HG03097 (cell line): ENCODE data around the gene TCEA3.
"Not testable (repeated sequence)": the region's sequence is repeated elsewhere in the genome, so short reads cannot be mapped to it uniquely, and the experiment has no call there.

ENCODE experiments used
- ATAC-seq: cut with Tn5 transposase; IDR thresholded peaks from one replicate; pipeline ENCODE4 v1.9.1; 2021; ENCODE audit not compliant: unreplicated experiment, low FRiP score

TCEA3 gene

DNA sequence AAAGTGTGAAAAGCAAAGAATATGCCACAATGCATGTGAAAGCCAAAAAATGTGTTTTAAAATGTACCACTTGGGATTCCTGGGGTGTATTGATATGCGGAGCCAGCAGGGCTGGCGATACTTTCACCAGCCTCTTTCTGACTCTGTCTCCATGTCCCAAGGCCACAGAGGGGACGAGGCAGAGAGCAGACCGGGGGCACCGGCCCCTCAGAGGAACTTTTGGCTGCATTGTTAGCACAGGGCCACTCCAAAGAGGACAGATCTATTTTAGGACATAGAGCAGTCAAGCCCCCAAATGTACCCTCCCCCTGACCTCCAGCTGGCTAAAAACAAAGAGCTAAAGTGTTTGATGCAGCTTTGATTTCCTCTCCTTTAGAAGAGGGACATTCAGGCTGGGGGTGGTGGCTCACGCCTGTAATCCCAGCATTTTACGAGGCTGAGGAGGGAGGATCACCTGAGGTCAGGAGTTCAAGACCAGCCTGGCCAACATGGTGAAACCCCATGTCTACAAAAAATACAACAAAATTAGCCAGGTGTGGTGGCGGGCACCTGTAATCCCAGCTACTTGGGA lies 29.3 kb downstream of the TCEA3 start:
- ATAC-seq = no peak

DNA sequence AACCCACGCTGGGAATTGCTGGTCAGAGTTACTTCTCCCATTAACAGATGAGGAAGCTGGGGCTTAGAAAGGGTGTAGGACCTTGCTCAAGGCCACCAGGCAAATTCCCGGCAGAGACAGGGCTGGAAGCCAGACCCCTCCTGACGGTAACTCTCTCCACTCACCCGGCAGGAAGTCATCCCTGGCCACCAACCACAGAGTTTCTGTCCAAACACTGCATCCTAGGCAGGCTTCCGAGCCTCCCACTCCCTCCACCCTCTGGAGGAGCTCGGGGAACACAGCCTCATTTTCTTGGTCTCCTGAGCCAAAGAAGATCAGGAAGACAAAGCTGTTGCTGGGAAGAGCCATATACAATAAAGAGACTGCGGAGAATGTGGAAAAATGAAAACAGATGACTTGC lies 29.9 kb downstream of the TCEA3 start:
- ATAC-seq = no peak

DNA sequence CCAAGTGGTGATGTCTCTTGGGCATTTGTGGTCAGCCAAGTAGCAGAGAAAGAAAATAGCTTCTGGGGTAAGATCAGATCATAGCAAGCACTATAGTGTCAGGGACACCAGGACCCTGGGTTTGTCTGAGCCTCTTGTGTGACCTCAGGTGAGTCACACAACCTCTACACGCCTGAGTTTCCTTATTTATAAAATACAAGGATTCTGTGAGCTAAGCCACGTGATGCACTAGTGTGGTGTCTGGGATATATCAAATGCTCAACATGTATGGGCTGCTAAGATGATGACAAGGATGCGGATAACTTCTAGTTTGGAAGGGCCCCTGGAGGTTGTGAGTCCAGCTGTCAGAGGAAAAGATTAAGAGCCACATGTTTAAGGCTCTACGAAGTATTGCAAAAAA lies 30.4 kb downstream of the TCEA3 start:
- ATAC-seq = no peak

DNA sequence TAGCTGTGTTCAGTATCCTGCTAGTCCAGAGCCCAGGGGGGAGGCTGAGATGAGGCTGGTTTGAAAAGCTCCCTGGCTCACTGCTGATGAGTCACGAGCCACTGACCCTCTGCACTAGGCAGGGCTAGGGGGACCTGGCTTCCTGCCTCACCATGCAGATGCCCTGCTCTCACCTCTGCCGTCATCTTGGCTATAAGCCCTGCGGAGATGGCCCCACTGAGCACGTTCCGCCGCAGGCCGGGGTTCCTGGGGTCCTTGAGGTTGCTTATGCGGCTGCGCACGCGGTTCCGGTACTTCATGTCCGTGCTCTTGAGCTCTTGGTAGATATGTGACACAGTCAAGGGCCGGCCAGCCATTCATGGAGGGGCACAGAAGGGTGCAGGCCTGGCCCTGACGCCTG lies 30.8 kb downstream of the TCEA3 start:
- ATAC-seq = no peak

DNA sequence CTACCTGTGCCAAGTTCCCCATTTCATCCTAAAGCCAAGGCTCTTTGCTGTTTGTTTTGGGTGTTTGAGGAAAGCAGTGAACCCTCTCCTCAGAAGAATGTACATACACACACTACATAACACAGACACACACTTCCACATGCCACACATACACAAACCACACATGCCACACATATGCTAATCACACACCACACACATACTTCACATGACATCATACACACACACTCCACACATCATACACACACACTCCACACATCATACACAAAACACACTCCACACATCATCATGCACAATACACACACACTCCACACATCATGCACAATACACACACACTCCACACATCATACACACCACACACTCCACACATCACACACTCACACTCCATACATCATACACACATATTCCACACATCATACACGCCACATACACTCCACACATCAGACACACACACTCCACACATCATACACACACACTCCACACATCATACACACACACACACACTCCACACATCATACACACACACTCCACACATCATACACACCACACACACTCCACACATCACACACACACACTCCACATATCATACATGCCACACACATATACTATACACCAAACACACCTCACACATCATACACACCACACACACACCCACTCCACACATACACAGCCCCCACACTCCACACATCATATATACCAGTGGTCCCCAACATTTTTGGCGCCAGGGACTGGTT lies 32.3 kb downstream of the TCEA3 start:
- ATAC-seq = no peak

DNA sequence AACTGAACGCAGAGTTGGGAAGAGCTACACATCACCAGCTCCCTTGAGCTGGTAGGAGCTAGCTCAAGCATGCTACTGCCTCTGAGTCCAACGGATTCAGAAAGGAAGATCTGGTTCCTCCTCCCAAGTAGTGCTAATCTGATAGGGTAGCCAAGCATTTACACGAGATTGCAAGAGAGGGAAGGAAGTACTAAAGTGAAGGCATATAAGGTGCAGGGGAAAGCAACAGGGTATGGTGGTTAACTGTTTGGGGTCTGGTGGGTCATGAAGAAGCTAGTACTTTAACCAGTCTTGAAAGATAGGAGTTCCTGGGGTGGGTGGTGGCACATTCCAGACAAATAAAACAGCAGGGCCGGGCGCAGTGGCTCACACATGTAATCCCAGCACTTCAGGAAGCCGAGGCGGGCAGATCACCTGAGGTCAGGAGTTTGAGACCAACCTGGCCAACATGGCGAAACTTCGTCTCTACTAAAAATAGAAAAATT lies 34.7 kb downstream of the TCEA3 start:
- no peak for ATAC-seq

DNA sequence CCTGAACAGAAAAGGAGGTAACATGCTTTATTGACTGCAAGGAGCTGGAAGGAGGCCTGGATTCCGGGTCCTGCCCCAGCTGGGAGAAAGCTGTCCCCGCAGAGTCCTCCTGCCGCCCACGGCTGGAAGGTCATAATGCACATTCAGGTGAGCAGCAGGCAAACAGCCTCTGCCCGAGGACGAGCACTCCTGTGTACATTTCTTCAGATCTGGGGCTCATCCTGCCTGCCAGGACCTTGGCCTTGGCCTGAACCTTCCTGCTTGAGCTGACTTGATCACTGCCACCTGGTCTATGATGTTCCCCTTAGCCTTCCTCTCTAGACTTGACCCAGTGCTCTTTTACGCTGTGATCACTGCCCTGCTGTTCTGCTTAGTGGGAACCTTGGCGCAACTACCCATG lies 37.1 kb downstream of the TCEA3 start:
- no peak for ATAC-seq

DNA sequence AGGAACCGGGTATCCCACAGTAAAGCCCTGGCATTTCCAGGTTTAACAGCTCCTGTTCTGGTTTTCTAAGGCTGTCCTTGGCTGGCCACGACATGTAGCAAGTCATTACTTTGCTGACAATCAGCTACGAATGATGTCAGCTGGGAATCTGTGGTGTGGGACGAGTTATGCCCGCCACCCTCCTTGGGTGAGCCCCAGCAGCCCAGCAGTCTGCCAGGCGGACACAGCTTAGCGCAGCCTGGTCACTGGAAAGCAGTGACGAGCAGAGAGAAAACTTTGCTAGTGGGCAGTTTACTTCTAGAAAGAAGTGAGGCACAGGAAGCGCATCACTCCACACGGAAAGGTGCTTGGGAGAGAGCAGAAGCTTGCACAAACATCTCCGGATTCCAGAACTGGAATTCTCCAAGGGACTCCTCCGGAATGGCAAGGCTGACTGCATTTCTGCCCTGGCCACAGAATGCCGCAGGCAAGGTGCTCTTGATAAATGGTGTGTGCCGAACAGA lies 39.4 kb downstream of the TCEA3 start:
- ATAC-seq = no peak

DNA sequence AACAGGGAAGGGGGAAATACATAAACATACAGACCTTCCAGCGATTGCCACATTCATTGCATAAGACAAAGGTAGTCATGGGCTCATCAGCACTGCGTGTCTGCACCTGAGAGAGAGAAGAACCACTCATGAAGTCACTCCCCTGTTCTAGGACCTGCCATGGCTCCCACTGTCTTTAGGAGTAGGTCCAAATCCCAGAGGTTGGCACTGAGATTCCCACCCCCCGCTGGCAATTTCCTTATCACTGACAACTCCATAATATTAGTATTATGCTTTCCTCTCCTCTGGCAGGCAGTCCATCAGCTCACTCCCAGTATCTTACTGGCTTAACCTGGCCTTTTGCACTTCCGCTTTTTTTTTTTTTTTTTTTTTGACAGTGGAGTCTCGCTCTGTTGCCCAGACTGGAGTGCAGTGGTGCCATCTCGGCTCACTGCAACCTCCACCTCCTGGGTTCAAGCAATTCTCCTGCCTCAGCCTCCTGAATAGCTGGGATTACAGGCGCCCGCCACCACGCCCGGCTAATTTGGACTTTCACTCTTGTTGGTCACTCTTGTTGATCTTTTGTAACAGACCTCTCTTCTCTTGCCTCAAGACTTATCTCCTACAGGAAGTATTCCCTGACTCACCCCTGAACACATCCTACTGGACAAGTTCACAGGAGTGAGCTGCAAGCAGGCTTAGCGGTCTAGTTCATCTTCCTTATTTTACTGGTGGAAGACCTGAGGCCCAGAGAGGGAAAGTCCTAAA lies 40.1 kb downstream of the TCEA3 start:
- no peak for ATAC-seq

DNA sequence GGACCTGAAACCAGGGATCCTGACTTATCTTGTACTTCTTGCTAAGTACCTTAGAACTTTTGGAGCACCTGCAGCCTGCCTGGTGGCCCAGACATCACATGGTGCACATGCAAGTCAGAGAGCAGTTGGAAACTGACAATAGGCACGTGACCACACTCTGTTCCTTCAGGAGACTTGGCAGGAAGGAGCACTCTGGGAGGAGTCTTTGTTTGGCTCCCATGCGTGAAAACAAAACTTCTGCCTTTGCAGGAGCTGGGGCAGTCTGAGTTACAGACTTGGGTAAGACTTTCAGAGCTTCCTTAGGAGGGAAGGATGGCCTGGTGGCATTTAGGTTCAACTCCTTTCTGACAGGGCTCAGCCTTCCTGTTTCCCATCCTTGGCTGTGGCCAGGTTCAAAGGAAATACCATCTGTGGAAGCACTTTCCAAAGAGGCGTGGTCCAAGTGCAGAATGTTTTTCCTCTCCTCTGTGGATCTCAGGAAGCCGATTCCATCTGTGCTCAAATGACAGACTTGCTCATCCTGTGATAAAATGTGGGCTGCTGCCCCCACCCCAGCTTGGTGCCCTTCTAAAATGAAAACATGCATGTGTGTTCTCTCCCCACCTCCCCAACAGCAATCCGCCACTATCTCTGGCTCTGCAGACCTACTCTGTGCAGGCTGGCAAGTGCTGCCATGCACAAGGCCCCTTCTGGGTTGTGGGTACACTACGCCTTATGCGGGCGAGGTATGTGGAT lies 40.8 kb downstream of the TCEA3 start:
- ATAC-seq = no peak

DNA sequence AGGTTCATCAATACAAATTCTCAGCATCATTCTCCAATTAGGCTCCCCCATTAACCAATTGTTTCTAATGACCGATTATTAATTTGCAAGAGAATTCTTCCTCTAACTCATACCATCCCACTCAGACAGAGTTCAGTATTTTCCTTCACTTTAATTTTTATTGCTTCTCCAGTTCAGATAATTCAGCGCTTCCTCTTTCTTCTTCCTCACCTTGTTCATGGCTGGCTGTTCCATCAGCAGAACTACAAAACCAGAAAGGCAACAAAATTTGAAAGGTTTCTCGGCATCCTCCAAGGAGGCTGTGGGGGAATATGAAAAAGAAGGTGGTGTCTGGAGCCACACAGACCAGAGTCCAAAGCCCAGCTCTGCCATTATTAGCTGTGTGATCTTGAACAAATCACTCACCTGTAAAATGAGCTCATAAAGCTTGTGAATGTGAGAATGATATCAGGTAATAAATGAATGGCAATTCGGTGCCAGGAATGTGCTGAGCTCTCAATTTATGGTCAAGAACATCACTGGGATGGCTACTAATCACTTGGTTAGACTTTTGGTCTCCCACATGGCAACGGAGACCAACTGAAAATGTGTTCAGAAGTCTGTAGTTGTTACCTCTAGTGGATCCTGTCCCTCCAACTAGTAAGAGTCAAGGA lies 43.2 kb downstream of the TCEA3 start:
- ATAC-seq = no peak

DNA sequence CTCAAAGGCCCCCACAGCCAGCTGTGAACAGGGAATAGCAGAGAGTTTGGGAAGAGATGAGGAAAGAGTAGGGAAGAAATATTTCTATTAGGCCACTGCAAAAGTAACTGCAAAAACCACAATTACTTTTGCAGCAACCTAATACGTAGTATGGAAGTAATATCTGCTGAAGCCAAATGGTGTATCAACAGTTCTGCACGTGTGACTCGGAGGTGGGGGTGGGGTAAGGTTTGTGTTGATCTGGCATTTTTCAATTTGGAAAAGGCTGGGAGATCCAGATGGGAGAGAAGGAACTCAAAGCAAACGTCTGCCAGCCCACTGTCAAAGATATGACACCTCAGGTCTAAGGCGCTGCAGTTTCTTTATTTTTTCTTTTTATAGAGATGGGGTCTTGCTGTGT lies 43.8 kb downstream of the TCEA3 start:
- ATAC-seq = no peak

DNA sequence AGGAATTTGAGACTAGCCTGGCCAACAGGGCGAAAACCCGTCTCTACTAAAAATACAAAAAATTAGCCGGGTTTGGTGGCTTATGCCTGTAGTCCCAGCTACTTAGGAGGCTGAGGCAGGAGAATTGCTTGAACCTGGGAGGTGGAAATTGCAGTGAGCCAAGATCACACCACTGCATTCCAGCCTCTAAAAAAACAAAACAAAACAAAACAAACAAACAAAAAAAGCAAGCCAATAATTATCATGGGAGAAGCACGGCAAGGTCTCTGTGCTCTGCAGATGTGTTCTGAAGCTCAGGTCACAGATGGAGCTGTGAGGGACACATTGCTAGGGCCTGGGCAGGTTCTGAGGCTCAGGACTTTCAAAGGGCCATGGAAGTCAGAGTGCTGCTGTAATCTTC lies 44.3 kb downstream of the TCEA3 start:
- not testable (repeated sequence) for ATAC-seq

DNA sequence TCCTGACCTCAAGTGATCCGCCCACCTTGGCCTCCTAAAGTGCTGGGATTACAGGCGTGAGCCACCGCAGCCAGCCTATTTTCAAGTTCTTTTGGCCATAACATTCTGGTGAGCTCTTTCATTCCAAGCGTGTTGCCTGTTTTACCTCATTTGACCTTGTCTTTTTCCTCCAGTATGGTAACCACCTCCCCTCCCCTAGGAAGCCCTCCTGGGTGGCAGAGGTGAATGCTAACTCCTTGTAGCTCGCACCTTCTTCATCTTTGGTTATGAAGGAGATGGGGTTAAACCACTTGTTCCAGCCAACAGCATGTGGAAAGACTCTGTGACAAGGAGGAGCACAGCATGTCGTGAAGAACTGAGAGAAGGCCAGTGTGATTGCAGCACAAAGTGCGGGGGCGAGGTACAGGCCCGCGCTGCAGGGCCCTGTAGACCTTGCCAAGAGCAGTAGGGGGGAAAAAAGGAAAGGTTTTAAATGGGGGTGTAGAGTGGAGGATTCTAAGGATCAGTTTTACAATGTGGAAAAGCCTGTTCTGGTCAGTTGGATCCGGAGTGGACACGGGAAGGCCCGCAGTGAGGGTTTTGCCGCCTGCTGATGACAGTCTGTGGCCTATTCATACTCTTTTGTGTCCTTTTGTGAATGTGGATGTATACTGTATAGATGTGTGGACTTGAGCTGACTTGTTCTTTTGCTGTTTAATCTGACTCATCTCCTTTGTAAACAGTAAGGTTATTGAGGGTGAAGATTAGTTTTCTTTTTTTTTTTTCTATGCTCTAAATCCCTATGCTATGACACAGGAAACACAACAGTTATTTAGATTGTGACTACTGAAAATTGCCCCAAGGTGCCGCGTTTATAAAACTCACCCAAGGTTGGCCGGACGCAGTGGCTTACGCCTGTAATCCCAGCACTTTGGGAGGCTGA lies 47.4 kb downstream of the TCEA3 start:
- ATAC-seq = no peak

DNA sequence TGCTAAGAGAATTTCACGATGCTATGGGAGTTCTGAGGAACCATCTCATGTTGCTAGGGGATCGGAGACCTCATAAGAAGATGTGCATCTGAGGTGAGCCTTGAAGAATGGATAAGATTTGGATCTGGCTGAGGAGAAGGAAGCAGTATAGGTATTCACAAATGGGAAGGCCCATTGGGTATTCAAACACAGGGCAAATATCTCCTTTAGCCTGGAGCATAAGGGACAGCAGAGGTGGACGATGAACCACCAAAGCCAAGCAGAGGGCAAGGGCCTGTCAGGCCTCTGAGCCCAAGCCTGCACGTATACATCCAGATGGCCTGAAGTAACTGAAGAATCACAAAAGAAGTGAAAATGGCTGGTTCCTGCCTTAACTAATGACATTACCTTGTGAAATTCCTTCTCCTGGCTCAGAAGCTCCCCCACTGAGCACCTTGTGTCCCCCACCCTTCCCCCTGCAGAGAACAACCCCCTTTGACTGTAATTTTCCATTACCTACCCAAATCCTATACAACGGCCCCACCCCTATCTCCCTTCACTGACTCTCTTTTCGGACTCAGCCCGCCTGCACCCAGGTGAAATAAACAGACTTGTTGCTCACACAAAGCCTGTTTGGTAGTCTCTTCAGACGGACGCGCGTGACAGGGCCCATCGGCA lies 50.3 kb downstream of the TCEA3 start:
- not testable (repeated sequence) for ATAC-seq

DNA sequence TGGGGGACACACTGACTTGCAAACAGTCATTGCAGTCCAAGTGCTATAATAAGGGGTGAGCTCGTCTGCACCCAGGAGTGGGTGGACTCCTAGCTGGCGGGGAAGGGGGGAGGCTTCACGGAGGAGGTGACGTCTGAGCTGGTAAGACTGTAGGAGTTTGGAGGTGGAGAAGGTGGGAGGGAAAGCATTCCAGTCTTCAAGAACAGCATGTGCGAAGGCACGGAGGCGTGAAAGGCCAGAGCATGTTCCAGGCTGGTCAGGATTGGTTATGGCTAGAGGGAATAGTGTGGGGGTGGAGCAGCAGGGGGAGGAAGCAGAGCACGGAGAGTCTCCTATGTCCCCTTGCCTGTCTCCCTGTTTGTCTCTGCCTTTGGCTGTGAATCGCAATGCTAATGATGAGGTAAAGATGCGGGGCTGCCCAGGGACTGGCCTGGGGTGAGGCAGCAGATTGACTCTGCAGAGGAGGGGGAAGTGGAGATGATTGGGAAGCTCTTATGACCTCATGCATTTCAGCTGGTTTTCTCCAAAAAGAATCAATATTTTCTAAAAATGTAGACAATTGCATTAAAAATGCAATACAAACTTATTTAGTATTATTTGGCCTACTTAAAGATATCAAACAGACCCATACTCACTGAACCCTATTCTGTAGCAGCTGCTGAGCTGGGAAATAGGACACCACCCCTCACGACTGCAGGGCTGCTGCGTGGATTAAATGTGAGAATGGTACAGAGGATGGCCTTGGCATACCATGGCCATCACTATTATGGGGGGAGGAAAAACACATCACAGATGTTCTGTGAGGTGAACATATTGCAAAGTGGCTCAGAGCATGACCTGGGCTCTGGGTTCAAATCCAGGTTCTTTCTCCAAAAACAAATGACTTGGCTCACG lies 52.3 kb downstream of the TCEA3 start:
- ATAC-seq = no peak

DNA sequence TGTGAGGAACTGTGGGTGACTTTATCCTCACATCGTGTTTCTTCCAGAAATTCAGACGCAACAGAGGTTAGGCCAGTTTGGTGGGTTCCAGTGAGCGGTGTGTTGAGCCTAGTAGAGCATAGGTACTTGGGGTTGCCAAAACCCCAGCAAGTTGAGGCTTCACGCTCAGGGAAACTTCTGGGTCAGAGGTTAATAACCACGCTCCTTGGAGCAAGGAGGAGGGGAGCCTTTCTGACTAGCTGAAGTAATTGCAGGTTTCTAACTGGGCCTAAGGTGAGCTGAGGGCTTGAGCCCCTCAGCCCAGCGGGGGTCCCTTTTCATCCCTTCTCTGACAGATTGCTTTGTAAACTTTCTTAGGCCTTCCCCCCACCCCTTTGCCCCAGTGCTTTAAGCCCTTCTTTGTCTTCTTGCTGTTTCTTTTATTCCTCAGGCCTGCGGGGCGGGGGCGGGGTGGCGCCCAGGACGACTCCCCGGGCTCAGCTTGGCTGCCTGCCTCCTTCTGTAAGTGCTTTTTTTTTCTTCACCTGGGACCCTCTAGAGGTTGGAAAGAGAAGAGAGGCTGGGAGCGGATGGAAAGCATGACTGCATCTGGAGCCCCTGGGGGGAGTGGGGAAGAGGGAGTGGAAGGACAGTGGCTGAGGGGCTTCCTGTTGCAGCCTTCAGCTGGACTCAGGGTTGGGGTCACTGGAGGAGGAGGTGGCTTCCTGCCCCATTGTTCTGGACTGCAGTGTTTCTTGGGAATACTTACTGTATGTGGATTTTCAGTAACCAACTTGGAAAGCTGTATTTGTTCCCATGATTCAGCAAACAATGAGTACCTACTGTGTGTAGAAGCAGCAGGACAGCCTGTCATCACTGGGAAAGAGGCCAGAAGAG lies 53.6 kb downstream of the TCEA3 start:
- no peak for ATAC-seq
